Limb (tissue), 2 donors: ENCODE data around the gene PDE4A.
"Not testable (repeated sequence)": the region's sequence is repeated elsewhere in the genome, so short reads cannot be mapped to it uniquely, and the experiment has no call there.

Source experiments
- DNase-seq, 2 donors: peaks; one replicate each; pipeline ENCODE4 v3.0.0-alpha.2; 2016; ENCODE audit errors: extremely low spot score in 2 of 2

PDE4A gene

GRCh38 chr19:10420444-10421239 lies at the start of gene PDE4A:
Gene PDE4A, plus strand, starts transcription at chr19:10420538. Its CDS starts 227 bp downstream, at chr19:10420765.
- no peak for DNase-seq

- DNase-seq: no peak
These were observed 47.6 kb upstream of the PDE4A start for GRCh38 chr19:10372690-10373089.

DNA sequence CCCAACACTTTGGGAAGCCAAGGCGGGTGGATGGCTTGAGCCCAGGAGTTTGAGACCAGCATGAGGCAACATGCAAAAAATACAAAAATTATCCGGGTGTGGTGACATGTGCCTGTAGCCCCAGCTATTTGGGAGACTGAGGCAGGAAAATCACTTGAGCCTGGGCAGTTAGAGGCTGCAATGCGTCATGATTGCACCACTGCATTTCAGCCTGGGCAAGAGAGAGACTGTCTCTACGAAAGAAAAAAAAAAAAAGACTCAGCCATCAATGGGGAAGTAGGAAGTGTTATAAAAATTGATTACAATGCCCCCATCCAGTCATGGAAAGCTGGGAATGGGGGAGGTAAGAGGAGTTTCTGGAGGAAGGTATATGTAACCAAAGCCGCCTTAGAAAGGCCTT lies 45.4 kb upstream of the PDE4A start:
- DNase-seq: no peak

DNA sequence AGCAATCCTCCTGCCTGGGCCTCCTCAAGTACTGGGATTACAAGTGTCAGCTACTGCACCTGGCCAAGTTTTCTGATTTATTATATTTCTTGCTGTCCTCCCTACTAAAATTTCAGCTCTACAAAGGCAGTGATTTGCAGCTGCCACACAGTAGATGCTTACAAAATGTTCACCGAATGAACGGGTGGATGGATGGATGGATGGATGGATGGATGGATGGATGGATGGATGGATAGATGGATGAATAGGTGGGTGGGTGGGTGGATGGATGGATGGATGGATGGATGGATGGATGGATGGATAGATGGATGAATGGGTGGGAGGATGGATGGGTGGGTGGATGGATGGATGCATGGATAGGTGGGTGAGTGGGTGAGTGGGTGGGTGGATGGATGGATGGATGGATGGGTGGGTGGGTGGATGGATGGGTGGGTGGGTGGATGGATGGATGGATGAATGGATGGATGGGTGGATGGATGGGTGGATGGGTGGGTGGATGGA lies 43.1 kb upstream of the PDE4A start:
- not testable (repeated sequence) for DNase-seq

DNA sequence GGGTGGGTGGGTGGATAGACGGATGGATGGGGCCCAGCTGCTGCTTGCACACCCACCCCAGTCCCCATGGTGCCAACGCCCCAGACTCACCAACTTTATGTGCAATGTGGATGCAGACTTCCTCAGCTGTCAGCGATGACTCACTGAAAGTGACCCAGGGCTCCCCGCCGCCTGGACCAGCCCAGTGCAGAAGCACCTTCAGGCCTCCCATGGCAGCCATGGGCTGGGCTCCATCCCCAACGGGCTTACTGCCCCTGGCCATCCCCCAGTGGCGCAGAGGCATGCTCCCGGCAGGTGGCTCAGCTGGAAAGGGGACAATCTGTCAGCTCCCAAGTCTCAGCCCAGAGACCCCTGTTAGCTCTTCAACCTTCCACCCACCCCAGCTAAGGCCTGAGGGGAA lies 42.2 kb upstream of the PDE4A start:
- no peak for DNase-seq

GRCh38 chr19:10379880-10380312 lies 40.4 kb upstream of the PDE4A start:
- DNase-seq: no peak

DNA sequence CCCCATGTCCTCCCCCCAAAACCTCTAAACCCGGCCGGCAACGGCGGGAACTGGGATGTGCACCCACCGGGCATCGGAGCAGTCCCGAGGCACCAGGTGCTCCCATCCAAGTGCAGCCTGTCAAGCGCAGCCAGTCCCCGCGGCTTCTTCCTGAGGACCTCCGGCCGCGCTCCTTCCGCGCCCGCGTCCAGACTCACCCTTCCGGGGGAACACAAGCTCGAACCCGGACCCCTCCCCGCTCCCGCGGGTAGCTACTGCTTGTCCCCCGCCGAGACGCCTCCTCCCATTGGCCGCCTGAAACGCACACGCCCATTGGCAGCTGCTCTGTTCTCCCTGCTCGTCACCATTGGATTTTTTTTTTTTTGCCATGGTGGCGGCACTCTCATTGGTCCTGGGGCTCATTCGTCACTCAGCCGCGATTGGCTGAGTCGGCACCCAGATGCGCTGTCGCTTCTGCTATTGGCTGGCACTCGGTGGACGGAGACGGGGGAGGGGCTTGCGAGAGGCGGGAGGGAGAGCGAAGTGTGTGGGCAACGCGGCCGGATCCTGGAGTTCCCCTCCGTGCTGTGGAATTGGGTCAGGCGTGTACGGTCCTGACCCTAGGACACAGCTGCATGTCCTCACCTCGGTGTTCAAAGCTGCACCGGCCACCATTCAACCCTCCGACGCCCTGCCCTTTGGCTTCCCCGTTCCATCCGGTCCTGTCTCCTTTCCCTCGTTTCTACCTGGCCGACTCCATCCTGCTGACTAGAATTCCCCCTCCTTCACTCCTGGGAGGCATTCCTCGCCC lies 39.8 kb upstream of the PDE4A start, which contains the start of gene TYK2:
Gene TYK2 (minus strand): TSS at position 260 of the 790 bp plus-strand sequence. CDS start 2,166 bp downstream, outside the sequence.
- peak; percentile 97 to 99 for DNase-seq

DNA sequence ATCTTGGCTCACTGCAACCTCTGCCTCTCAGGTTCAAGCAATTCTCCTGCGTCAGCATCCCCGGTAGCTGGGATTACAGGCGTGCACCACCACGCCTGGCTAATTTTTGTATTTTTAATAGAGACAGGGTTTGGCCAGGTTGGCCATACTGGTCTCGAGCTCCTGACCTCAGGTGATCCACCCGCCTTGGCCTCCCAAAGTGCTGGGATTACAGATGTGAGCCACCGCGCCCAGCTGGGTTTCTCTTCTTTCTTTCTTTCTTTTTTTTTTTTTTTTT lies 37.2 kb upstream of the PDE4A start:
- not testable (repeated sequence) for DNase-seq

DNA sequence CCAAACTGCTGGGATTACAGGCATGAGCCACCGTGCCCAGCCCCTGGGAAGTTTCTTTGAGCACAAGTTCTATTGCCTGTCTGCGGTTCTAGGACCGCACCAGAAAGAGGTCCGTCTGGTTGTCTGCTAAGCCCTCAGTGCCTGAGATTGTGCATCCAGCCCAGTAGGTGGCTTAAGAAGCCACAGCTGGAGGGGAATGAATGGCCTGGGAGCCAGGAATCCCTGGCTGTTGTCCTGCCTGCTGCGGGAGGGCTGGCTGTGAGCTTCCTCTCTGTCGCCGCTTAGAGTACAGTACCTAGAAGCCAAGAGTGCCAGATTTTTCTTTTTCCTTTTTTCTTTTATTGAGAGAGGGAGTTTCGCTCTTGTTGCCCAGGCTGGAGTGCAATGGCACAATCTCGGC lies 35.8 kb upstream of the PDE4A start:
- DNase-seq: no peak

GRCh38 chr19:10388957-10389356 lies 31.4 kb upstream of the PDE4A start:
- DNase-seq: peak; percentile 76 to 93

DNA sequence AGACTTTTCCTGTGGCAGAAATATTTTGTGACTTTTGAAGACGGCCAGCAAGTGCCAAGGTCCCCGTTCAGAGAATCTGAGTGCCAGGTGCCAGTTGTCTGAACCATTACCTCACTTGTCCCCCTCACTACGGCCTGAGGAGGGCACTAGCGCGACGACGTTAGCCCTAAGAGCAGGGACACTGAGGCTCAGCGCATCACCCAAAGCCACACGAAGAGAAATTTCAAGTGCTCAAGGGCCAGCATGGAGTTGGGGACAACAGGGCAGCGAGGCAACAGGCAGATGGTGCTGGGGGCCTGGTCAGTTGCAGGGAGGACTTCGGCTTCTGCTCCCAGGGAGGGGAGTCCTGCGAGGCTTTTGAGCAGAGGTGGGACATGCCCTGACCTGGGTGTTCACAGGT lies 30.5 kb upstream of the PDE4A start:
- DNase-seq: no peak

GRCh38 chr19:10390652-10391286 lies 29.6 kb upstream of the PDE4A start:
- peak; percentile 40 to 70 for DNase-seq

DNA sequence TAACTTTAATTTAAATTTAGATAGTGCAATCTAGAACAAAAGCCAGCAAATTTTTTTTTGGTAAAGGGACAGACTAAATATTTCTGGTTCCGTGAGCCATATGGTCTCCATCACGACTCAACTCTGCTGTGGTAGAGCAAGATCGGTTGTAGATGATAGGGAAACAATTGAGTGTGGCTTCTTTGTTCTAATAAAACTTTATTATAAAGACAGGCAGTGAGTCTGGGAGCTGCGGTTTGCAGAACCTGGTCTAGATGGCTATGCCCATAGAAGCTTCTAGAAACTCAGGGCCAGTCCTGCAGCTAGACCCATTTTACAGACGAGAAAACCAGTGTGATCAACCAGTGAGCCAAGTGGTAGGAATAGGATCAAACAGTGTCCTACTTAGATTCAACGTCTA lies 28.2 kb upstream of the PDE4A start:
- no peak for DNase-seq

GRCh38 chr19:10393137-10393536 lies 27.2 kb upstream of the PDE4A start:
- no peak for DNase-seq

- no peak for DNase-seq
These were observed 25.3 kb upstream of the PDE4A start for GRCh38 chr19:10395003-10395402.

- no peak for DNase-seq
These were observed 24.9 kb upstream of the PDE4A start for GRCh38 chr19:10395436-10395835.

- DNase-seq: no peak
These were observed 24.4 kb upstream of the PDE4A start for GRCh38 chr19:10395917-10396316.

- DNase-seq: no peak
These were observed 21.5 kb upstream of the PDE4A start for GRCh38 chr19:10398819-10399218.

- DNase-seq: not testable (repeated sequence)
These were observed 21.0 kb upstream of the PDE4A start for GRCh38 chr19:10399340-10399739.

- no peak for DNase-seq
These were observed 20.5 kb upstream of the PDE4A start for GRCh38 chr19:10399878-10400277.

GRCh38 chr19:10402441-10403038 lies 17.8 kb upstream of the PDE4A start:
- no peak for DNase-seq
